Measurements from ENCODE around the gene TRIM52.

TRIM52 gene

DNA sequence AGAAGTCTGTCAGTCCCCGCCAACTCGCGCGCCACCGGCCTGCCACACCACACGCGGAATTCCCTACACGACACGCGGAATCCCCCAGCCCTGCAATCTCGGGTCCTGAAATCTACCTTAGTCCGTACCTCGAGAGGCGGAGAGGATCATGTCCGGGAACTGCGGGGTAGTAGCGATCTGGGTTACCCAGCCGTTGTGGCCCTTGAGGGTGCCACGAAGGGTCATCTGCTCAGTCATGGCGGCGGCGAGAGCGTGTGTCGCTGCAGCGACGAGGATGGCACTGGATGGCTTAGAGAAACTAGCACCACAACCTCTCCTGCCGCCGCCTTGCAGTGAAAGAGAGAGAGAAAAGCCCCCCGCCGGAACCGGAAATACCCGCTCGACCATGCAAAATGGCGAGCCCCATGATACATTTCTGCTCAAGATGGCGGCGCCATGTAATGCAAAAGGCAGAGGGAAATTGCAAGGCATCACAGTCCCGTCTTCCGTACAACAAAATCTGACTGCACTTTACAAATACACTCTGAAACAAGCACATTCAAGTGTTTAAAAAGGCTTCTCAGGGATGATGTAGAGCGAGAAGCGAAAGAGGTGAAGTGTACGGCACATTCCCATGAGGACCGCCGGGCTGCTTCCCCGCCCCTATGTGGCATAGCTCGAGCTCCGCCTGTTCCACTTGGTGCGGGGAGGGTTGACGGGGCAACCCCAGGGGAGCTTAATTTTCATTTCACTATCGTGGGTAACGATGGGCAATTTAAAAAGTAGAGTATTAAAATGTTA lies 17.2 kb downstream of the TRIM52 start, which contains the start of gene RACK1:
RACK1 (minus strand) TSS at position 343 of the 780 bp plus-strand sequence; CDS start at position 237, 106 bp downstream.
- peaks cover 45% of the 10 kb centered on the region for H4K20me1 ChIP-seq (ENCODE audit: insufficient read depth, low read length)
- H2AFZ ChIP-seq (ENCODE audit: low read depth, low read length) = peak within 1 kb of the TSS; percentile 95

GRCh38 chr5:181243018-181243563 lies 17.9 kb downstream of the TRIM52 start:
- Histone ChIP-seq H3K4me3 (ENCODE audit: low read depth in 1 of 2, low read length in 2 of 2) (peak overlapping the region; percentile 75 to 94), H2AFZ (ENCODE audit: low read depth, low read length) (peak overlapping the region; percentile 95), H3K79me2 (ENCODE audit: insufficient read depth, low read length) (peaks cover 91% of the 10 kb centered on the region), H3K36me3 (ENCODE audit: insufficient read depth, low read length) (peaks cover 55% of the 10 kb centered on the region), H4K20me1 (ENCODE audit: insufficient read depth, low read length) (peaks cover 49% of the 10 kb centered on the region), H3K27ac (ENCODE audit: low read length) (peak overlapping the region; percentile 100), H3K4me1 (ENCODE audit: insufficient read depth, low read length) (peaks cover 65% of the 10 kb centered on the region), H3K9me3 (ENCODE audit: insufficient read depth, low read length, severe bottlenecking) (no peaks in the 10 kb centered on the region), H3K4me2 (ENCODE audit: insufficient read depth, low read length) (peak overlapping the region; percentile 88), H3K27me3 (ENCODE audit: insufficient read depth, low read length, poor library complexity) (no peaks in the 10 kb centered on the region), H3K9ac (ENCODE audit: low read depth, low read length) (peak overlapping the region; percentile 95)
- no peak for DNase-seq
- ATAC-seq (ENCODE audit: insufficient read depth, low read depth) = no peak
- no peak for TF ChIP-seq EZH2 (IDR thresholded peaks at IDR 0.05; ENCODE audit: borderline replicate concordance, low read depth, low read length, severe bottlenecking)
- TF ChIP-seq, protein P1, sequence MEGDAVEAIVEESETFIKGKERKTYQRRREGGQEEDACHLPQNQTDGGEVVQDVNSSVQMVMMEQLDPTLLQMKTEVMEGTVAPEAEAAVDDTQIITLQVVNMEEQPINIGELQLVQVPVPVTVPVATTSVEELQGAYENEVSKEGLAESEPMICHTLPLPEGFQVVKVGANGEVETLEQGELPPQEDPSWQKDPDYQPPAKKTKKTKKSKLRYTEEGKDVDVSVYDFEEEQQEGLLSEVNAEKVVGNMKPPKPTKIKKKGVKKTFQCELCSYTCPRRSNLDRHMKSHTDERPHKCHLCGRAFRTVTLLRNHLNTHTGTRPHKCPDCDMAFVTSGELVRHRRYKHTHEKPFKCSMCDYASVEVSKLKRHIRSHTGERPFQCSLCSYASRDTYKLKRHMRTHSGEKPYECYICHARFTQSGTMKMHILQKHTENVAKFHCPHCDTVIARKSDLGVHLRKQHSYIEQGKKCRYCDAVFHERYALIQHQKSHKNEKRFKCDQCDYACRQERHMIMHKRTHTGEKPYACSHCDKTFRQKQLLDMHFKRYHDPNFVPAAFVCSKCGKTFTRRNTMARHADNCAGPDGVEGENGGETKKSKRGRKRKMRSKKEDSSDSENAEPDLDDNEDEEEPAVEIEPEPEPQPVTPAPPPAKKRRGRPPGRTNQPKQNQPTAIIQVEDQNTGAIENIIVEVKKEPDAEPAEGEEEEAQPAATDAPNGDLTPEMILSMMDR (IDR thresholded peaks at IDR 0.05; ENCODE audit: borderline replicate concordance, extremely low read depth, low read length, poor library complexity, severe bottlenecking) = no peak

More for the DNA sequence above, 17.2 kb downstream of the TRIM52 start, which contains the start of gene RACK1:
- Histone ChIP-seq H3K4me2 (ENCODE audit: insufficient read depth, low read length) (peak within 1 kb of the TSS; percentile 88), H3K4me1 (ENCODE audit: insufficient read depth, low read length) (peaks cover 71% of the 10 kb centered on the region), H3K27me3 (ENCODE audit: insufficient read depth, low read length, poor library complexity) (no peaks in the 10 kb centered on the region), H3K9ac (ENCODE audit: low read depth, low read length) (peak within 1 kb of the TSS; percentile 95), H3K9me3 (ENCODE audit: insufficient read depth, low read length, severe bottlenecking) (no peaks in the 10 kb centered on the region), H3K79me2 (ENCODE audit: insufficient read depth, low read length) (peaks cover 90% of the 10 kb centered on the region), H3K27ac (ENCODE audit: low read length) (peak within 1 kb of the TSS; percentile 100), H3K4me3 (ENCODE audit: low read depth in 1 of 2, low read length in 2 of 2) (peak within 1 kb of the TSS; percentile 75 to 94), H3K36me3 (ENCODE audit: insufficient read depth, low read length) (peaks cover 52% of the 10 kb centered on the region)
- DNase-seq (peak; percentile 91), ATAC-seq (ENCODE audit: insufficient read depth, low read depth) (peak; percentile 75)
- TF ChIP-seq EZH2 (IDR thresholded peaks at IDR 0.05; ENCODE audit: borderline replicate concordance, low read depth, low read length, severe bottlenecking) = no peak
- TF ChIP-seq, protein P1 (IDR thresholded peaks at IDR 0.05; ENCODE audit: borderline replicate concordance, extremely low read depth, low read length, poor library complexity, severe bottlenecking) = no peak

- ATAC-seq (ENCODE audit: insufficient read depth, low read depth) = no peak
- Histone ChIP-seq H3K4me2 (ENCODE audit: insufficient read depth, low read length) (peak overlapping the region; percentile 88), H3K4me3 (ENCODE audit: low read depth in 1 of 2, low read length in 2 of 2) (peak overlapping the region; percentile 75 to 94; a peak in 3 of 4 replicates), H2AFZ (ENCODE audit: low read depth, low read length) (no peak overlapping the region), H3K27ac (ENCODE audit: low read length) (peak overlapping the region; percentile 100), H3K9me3 (ENCODE audit: insufficient read depth, low read length, severe bottlenecking) (no peaks in the 10 kb centered on the region), H3K36me3 (ENCODE audit: insufficient read depth, low read length) (peaks cover 65% of the 10 kb centered on the region), H3K4me1 (ENCODE audit: insufficient read depth, low read length) (peaks cover 55% of the 10 kb centered on the region), H3K9ac (ENCODE audit: low read depth, low read length) (peak overlapping the region; percentile 95), H3K79me2 (ENCODE audit: insufficient read depth, low read length) (peaks cover 85% of the 10 kb centered on the region), H4K20me1 (ENCODE audit: insufficient read depth, low read length) (peaks cover 53% of the 10 kb centered on the region), H3K27me3 (ENCODE audit: insufficient read depth, low read length, poor library complexity) (no peaks in the 10 kb centered on the region)
- no peak for DNase-seq
- TF ChIP-seq, protein P1 (IDR thresholded peaks at IDR 0.05; ENCODE audit: borderline replicate concordance, extremely low read depth, low read length, poor library complexity, severe bottlenecking) = no peak
- no peak for TF ChIP-seq EZH2 (IDR thresholded peaks at IDR 0.05; ENCODE audit: borderline replicate concordance, low read depth, low read length, severe bottlenecking)
These were observed 18.9 kb downstream of the TRIM52 start for GRCh38 chr5:181242031-181242451.

Data from DND-41 (cell line).